Osteoblast (primary cell): ENCODE results near the gene LRRC75B. TPM values are rescaled to one million over a fixed set of nuclear protein-coding genes. Genes with fewer than 3 reads are reported as not detected.

Experiments used
- DNase-seq: peaks from one replicate; pipeline ENCODE4 v3.0.0; 2011; ENCODE audit warnings: low spot score, mixed read lengths; ENCODE audit not compliant: insufficient read length; ENCODE audit errors: missing footprints
- H2AFZ ChIP-seq: 2 replicates; pipeline ENCODE4 v1.6.0; 2011; ENCODE audit warnings: mild to moderate bottlenecking, low read length
- H3K27ac ChIP-seq: 2 replicates; pipeline ENCODE4 v1.5.1; 2011; ENCODE audit warnings: mild to moderate bottlenecking, low read depth, low read length, moderate library complexity
- H3K27me3 ChIP-seq: 2 replicates; pipeline ENCODE4 v1.6.0; 2012; ENCODE audit warnings: mild to moderate bottlenecking, control low read depth, inconsistent platforms, low read length, moderate library complexity; ENCODE audit not compliant: insufficient read depth
- H3K36me3 ChIP-seq: 2 replicates; pipeline ENCODE4 v1.5.1; 2011; ENCODE audit warnings: mild to moderate bottlenecking, low read length, control low read depth, moderate library complexity; ENCODE audit not compliant: insufficient read depth
- H3K4me1 ChIP-seq: 2 replicates; pipeline ENCODE4 v1.5.1; 2011; ENCODE audit warnings: mild to moderate bottlenecking, low read length, control low read depth, moderate library complexity; ENCODE audit not compliant: insufficient read depth
- H3K4me2 ChIP-seq: 2 replicates; pipeline ENCODE4 v1.6.0; 2011; ENCODE audit warnings: mild to moderate bottlenecking, low read length; ENCODE audit not compliant: insufficient read depth
- H3K4me3 ChIP-seq: fragments of 200-600 bp; sonication (generic); 3 replicates; pipeline ENCODE4 v1.5.1; 2012; ENCODE audit warnings: mild to moderate bottlenecking, low read length, inconsistent platforms; ENCODE audit not compliant: insufficient read depth
- H3K79me2 ChIP-seq: 2 replicates; pipeline ENCODE4 v1.6.0; 2012; ENCODE audit warnings: mild to moderate bottlenecking, low read length, control low read depth, inconsistent platforms; ENCODE audit not compliant: insufficient read depth
- H3K9me3 ChIP-seq: 2 replicates; pipeline ENCODE4 v1.5.1; 2011; ENCODE audit warnings: low read depth, low read length, control low read depth
- H4K20me1 ChIP-seq: 2 replicates; pipeline ENCODE4 v1.6.0; 2012; ENCODE audit warnings: mild to moderate bottlenecking, low read length, control low read depth; ENCODE audit not compliant: insufficient read depth
- CTCF ChIP-seq: IDR thresholded peaks from 2 replicates; pipeline ENCODE4 v1.5.1; 2011; ENCODE audit warnings: mild to moderate bottlenecking, low read depth, low read length, moderate library complexity; ENCODE audit errors: extremely low read depth
- total RNA-seq: library from RNA; depleted of rRNA; stranded (reverse); fragments of >200 nt; gene quantifications from 2 replicates; pipeline ENCODE4 v1.2.3, GENCODE V29; 2012

The LRRC75B gene
- total RNA-seq, 1 donor = 5.1 TPM

GRCh38 chr22:24578355-24579257 is 14.3 kb downstream of the LRRC75B start:
- no peaks in the 10 kb centered on the region for H4K20me1 ChIP-seq
- H3K27me3 ChIP-seq = no peaks in the 10 kb centered on the region
- no peaks in the 10 kb centered on the region for H3K9me3 ChIP-seq
- no peak for TF ChIP-seq CTCF
- H3K36me3 ChIP-seq = peaks cover 16% of the 10 kb centered on the region
- no peak overlapping the region for H3K27ac ChIP-seq
- no peak overlapping the region for H3K4me2 ChIP-seq
- H3K4me3 ChIP-seq = no peak overlapping the region
- H3K79me2 ChIP-seq = no peaks in the 10 kb centered on the region
- DNase-seq = no peak
- H3K4me1 ChIP-seq = peaks cover 13% of the 10 kb centered on the region
- no peak overlapping the region for H2AFZ ChIP-seq

- Histone ChIP-seq H3K9me3 (no peaks in the 10 kb centered on the region), H3K27ac (no peak overlapping the region), H3K4me1 (peaks cover 8% of the 10 kb centered on the region), H3K4me2 (no peak overlapping the region), H3K79me2 (no peaks in the 10 kb centered on the region), H3K27me3 (no peaks in the 10 kb centered on the region), H3K36me3 (peaks cover 34% of the 10 kb centered on the region), H4K20me1 (no peaks in the 10 kb centered on the region), H2AFZ (no peak overlapping the region), H3K4me3 (no peak overlapping the region)
- no peak for DNase-seq
- TF ChIP-seq CTCF = no peak
Measured at GRCh38 chr22:24576778-24577177, 16.1 kb downstream of the LRRC75B start.

GRCh38 chr22:24571266-24571665 is 21.6 kb downstream of the LRRC75B start:
- no peak overlapping the region for H2AFZ ChIP-seq
- no peak for TF ChIP-seq CTCF
- H3K36me3 ChIP-seq = peaks cover 48% of the 10 kb centered on the region
- no peaks in the 10 kb centered on the region for H3K4me1 ChIP-seq
- H3K27me3 ChIP-seq = no peaks in the 10 kb centered on the region
- H3K4me2 ChIP-seq = no peak overlapping the region
- H4K20me1 ChIP-seq = peaks cover 16% of the 10 kb centered on the region
- H3K79me2 ChIP-seq = peaks cover 31% of the 10 kb centered on the region
- DNase-seq = peak; percentile 54
- no peaks in the 10 kb centered on the region for H3K9me3 ChIP-seq
- H3K4me3 ChIP-seq = no peak overlapping the region
- no peak overlapping the region for H3K27ac ChIP-seq

GRCh38 chr22:24567668-24568067 is 25.2 kb downstream of the LRRC75B start:
- H3K4me1 ChIP-seq = no peaks in the 10 kb centered on the region
- no peak for TF ChIP-seq CTCF
- no peak overlapping the region for H3K27ac ChIP-seq
- H3K4me3 ChIP-seq = no peak overlapping the region
- H3K27me3 ChIP-seq = no peaks in the 10 kb centered on the region
- no peak overlapping the region for H3K4me2 ChIP-seq
- no peaks in the 10 kb centered on the region for H3K9me3 ChIP-seq
- DNase-seq = no peak
- peaks cover 38% of the 10 kb centered on the region for H4K20me1 ChIP-seq
- H3K79me2 ChIP-seq = peaks cover 66% of the 10 kb centered on the region
- H2AFZ ChIP-seq = no peak overlapping the region
- H3K36me3 ChIP-seq = peaks cover 36% of the 10 kb centered on the region
